CD1c-positive myeloid dendritic cell (primary cell): ENCODE data around the gene ST6GALNAC3.

Experiments used
- DNase-seq: peaks from one replicate; pipeline ENCODE4 v3.0.0-alpha.2; 2016; ENCODE audit errors: extremely low spot score

Gene ST6GALNAC3

DNA sequence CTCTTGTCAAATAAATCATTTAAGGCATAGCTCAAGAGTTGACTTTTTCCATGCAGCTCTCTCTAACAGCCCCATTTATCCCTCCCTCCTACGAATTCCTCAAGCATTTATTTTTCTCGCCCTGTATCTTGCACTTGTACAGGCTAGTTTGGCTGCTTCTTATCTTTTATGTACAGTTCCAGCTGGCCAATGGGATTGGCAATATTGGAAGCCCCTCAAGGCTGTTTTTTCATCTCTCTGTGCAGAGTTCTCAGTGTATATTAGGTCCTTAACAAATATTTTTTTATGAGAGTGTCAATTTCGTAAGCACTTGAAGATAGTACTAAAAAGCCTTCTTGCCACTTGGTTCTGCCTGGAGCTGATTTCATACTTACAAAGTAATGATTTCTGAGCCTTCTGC lies 356.0 kb downstream of the ST6GALNAC3 start:
- no peak for DNase-seq

DNA sequence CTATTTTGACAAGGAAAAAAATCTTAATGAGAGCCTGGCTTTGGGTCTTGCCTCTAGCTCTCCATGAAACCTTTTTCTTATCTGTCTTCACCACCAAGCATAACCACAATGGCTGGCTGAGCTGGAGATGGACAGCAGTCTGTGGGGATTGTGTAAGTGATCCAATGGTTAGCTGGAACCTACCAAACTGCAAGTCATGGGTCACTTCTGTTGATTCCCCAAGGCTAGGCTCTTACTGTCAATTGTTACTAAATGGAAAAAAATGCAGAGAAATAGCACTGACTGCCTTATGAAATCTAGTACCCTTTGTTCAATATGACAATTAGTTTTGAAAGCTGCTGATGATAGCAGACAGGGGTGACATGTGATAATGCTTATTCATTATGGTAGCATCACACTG lies 359.0 kb downstream of the ST6GALNAC3 start:
- no peak for DNase-seq

DNA sequence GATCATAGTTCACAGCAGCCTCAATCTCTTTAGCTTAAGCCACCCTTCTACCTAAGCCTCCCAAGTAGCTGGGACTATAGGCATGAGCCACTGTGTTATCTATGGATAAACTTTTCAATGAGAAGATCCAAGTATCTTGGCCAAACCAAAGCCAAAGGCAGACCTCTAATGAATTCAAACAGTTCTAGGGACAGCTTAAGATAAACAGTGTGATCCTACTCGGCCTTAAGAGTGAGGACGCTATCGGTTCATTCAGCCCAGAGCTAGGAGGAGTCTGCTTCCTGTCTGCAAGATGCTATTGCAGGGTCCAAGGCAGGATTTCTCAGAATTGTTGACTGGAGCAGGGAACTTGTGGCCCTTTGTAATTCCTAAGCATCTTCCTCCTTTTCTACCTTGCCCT lies 368.7 kb downstream of the ST6GALNAC3 start:
- DNase-seq: no peak

DNA sequence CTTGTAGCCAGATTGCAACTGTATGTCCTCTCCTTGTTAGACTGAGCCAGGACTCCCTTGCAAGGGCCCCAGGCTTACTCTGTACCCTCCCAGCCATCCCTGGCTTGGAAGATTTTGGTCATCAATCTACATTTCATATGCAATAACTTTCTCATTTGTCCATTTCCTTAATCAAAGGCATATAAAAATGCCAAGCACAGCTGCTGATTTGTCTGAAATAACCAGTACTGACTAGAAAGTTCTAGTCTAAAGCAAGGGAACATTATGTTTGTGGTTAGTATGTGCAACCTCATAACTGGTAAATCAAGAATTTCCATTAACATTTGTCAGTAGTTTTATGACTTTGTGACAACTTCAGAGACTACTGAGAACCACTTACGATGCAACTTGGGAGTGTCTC lies 370.2 kb downstream of the ST6GALNAC3 start:
- DNase-seq: no peak

DNA sequence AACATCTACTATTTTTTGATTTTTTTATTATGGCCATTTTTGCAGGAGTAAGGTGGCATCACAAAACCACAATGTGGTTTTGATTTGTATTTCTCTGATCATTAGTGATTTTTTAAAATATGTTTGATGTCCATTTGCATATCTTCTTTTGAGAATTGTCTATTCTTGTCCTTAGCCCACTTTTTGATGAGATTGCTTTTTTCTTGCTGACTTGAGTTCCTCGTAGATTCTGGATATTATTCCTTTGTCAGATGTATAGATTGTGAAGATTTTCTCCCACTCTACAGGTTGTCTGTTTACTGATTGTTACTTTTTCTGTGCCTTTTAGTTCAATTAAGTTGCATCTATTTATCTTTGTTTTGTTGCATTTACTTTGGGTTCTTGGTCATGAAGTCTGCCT lies 375.7 kb downstream of the ST6GALNAC3 start:
- DNase-seq: no peak

DNA sequence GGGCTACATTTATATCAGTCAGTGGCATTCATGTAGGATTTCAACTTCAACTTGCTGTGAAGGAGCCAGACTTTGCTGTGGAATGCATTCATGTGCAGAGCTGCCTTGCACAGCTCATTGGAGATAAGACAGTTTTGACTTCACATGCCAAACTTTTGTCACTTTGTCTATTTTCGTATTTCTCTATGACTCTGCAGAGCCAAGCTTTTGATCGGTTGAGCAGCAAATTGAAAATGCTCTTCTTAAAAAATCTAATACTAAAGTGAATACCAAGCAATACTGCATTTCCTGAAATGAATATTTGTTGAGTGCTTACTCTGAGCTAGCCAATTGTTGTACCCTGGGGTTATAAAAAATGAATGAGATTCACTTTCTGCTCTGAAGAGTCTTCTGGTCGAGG lies 388.7 kb downstream of the ST6GALNAC3 start:
- no peak for DNase-seq

DNA sequence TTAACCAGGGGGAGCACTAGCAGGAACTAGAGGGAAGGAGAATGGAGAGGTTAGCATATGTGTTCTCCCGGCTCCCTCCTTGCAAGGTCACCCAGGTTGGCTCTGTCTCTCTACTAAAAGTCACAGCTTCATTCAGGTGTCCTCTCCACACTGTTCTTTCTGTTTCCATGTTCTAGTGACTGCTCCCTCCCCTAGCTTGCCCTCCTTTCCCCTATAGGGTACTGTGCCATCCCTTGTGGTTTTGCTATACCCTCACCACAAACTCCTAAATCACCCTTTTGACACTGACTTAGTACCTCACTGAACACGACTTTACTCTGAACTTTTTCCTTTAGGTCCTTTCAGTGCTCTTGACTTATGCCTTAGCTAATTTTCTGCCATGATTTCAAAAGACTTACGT lies 389.3 kb downstream of the ST6GALNAC3 start:
- no peak for DNase-seq

DNA sequence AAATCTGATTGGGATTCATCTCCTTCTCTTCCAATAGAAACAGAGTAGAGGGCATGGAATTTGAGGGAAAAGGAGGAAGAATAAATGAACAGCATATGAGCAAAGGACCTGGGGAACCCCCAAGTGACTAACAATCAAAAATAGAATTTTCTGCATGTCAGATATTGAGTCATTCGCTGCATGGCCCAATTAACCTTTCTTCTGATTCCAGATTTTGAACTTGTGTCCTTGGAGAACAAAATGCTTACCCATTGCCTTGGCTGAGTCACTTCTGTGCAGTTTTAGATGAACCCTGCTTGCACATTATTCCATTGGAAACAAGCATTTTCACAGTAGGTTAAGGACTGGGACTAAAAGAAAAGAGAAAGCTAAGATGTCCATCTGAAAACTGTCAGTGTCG lies 390.5 kb downstream of the ST6GALNAC3 start:
- DNase-seq: no peak

DNA sequence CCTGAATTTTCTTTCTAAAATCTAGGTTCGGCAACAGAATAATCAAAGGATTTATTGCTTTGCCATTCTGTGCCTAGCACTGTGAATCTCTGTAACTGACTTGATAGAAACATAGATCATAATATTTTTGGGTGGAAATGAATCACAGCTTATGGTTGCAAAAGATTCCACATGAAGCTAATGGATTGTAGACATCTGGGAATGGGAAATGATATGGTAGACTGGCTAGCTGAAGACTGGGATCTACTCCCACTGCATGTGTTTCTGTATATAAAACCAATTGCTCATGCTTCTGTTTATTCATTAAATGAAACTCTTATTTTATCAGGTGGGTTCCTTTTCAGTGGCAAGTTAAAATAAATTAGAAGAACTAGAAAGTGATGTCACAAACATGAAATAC lies 395.6 kb downstream of the ST6GALNAC3 start:
- DNase-seq: no peak

DNA sequence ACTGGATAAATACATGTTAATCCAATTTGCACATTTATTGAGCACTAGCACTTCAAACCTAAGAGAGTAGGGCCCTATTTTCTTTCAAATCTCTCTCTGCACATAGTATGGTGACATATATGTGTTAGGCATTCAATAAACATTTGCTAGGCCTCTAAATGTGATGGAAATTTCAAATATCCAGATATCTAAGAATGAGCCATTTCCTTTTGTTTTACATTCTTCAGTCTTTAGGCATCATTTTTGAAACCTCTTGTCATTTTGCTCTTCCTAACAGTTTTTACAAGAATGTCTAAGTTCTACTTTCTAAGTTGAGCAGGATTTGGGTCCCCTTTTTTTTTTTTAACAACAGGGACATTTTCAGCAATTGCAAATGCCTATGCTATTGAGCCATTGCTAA lies 397.0 kb downstream of the ST6GALNAC3 start:
- no peak for DNase-seq

DNA sequence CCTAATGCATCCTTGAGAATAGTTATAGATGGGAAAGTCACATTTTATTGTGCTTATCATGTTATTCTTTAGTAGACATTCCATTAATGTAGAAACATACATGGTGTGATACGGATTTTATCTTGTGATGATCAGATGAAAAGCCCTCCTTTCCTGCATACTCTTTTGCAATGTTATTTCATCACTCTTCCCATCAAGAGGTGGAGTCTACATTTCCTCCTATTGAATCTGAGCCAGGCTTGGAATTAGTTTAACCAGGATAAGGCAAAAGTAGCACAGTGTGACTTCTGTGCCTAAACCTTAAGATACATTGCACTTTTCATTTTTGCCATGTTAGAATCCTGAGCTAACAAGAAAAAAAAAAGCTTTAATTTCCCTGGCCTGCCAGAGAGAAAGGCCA lies 399.0 kb downstream of the ST6GALNAC3 start:
- no peak for DNase-seq

DNA sequence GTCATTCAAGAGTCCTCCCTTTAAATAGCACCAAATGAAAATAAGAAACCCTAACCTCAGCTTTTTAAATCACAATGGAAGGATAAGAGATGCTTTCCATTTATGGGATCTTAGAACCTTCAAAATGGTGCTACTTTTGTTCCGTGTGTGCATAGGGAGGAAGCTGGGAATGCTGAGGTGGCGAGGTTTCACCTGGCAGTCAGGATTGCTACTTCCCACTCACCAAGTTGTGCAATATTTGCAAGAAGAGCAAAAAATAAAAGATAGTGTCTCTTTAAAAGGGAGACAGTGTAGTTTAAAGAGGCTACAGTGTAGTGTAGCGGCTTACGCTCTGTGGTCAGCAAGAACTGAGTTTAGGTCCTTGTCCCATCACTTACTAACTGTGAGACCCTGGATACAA lies 400.4 kb downstream of the ST6GALNAC3 start:
- no peak for DNase-seq

DNA sequence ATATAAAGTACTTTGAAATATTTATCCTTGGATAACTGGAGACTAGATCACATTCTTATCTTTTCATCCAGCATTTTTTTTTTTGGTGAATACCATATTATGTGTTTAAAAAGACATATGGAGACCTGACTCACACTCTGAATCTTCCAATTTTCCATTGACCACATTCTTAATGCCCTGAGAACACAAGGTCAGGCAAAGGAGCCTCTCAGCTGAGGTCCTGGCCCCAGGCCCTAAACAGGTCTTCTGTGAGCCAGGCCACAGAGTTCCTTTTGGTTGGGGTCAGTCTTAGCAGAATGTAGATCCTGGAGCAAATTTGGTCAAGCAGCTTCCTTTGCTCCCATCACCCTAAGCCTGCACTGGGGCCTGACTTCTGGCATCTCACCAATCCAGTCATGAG lies 402.6 kb downstream of the ST6GALNAC3 start:
- no peak for DNase-seq

DNA sequence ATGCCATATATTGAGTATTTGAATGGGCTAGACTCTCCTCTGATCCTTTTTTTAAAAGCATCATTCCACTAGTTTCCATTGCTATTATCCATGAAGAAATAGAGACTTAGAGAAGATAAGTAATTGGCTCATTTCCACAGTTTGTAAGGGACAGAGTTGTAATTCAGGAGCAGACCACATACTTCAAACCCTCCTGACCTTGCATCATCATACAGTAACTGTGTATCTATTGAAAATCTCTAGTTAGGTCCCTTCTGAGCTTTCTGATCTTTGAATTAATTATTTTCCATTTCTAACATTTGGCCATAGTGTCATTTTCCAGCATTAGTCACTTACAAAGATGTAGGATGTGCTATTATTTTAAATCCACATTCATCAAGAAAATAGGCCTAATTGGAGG lies 406.3 kb downstream of the ST6GALNAC3 start:
- DNase-seq: no peak

DNA sequence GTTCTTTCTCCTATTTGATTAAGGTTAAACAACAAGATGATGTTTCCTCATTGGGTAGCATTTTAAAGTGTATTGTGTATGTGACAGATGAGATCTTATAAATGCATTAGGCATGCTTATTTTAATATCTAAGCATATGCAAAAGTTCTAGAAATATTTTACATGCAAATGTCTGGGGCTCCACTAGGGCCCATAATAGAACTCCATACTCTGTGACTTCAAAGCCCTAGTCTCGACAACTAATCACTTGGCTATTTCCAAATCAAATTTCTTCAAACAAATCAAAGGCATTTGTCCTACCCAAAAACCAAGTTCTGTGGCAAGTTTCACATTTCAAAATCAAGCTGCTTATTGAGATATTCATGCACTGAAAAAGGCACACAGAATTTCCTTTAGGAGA lies 407.1 kb downstream of the ST6GALNAC3 start:
- no peak for DNase-seq

DNA sequence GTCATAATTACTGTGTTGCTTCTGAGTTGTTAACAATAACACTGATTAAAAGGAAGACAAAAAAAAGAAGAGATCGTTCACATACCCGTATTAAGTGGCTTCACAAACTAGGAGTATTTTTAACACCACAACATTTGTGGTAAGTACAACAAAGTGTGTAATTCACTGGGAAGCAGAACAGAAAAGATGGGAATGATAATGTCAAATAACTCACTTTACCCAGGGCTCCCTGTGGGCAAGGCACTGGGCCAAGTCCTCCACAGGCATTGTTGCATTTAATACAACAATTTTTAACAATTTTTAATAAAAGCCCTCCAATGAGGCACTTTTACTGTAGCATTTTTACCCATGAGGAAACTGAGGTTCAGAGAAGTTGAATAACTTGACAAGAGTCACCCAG lies 407.7 kb downstream of the ST6GALNAC3 start:
- DNase-seq: no peak

DNA sequence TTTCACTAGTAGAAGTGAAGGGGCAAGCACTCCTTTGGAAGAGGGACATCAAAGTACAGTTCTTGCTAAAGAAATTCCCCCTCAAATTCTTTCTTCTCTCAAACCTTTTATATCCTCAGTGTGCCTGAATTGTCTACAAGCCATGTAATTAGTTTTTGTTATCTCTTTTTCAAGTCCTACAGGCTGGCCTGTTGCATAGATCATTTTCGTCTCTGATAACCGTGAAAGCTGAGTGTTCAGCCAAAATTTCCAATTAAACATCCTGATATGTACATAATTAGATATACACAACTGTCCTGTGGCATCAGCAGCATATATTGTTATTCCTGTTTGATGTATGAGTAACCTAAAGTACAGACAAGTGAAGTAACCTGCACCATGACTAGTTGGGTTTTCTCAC lies 417.2 kb downstream of the ST6GALNAC3 start:
- DNase-seq: no peak

DNA sequence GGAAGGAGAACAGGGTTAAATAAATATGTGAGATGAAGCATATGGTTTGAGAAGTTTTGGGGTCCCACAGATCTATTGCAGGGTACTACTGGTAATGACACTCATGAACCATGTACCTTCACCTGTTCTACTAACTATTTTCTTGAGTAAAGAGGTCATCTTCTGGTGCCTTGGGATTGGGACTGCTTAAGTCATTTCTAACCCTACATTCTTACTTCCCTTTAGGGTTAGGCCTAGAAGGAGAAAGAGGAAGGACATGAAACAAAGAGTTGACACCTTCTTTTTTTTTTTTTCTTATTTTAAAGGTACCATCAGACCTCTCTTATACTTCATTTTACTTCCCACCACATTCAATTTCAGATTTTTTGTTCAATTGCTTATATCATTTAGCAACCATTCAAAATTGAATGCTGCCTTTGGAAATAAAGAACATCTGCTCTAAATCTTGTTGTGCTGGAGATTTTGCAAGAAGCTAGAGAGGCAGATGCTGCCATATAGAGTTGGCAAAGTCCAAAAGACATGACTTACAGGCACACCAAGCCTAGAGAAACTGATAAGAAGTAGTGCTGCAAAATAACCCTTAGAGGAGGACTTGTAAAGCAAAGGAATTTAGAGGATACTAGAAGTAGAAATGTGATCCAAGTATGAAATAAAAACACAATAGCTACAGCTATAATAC lies 418.3 kb downstream of the ST6GALNAC3 start:
- DNase-seq: no peak

DNA sequence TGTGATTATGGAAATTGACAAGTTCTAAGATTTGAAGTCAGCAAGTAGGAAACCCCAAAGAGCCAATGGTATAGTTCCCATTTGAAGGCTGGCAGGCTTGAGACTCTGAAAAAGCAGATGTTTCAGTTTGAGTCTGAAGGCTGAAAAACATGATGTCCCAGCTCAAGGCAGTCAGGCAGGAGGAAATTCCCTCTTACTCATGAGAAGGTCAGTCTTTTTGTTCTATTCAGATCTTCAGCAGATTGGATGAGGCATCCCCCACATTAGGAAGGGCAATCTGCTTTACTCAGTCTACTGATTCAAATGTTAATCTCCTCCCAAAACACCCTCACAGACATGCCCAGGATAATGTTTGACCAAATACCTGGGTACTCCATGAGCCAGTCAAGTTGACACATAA lies 420.3 kb downstream of the ST6GALNAC3 start:
- DNase-seq: no peak

DNA sequence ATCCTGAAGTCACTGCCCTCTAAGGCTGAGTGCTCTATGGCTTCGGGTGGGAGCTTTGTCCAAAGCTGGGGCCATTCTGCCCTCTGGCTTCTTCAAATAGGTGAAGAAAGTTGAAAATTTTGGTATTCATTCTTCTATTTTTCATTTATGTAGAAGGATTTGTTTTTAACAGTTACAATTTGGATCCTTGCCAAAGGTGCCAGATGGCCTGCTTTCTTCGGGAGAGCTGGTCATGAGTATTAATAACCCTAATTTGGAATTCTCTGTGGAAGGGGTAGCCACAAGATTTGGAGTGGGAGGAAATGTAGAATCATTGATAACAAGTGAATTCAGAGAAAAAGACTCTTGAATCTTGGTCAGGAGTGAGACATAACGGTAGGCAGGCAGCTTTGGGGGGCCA lies 422.3 kb downstream of the ST6GALNAC3 start:
- DNase-seq: no peak

DNA sequence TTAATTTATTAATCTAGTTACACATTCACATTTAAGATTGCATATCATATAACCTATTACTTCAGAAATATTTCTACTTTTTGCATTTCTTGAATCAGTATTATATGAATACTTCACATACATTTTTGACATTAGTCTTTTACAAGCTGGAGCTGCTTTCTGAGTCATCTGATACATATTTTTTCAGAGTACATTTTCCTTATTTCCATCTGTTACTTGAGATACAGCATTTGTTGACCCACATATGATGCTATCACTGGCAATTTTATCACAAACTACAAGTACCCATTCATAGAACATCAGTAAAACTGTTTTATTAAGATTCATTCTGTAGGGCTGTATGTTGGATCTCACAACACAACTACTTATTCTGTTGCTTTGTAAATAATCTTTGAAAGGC lies 425.6 kb downstream of the ST6GALNAC3 start:
- no peak for DNase-seq

DNA sequence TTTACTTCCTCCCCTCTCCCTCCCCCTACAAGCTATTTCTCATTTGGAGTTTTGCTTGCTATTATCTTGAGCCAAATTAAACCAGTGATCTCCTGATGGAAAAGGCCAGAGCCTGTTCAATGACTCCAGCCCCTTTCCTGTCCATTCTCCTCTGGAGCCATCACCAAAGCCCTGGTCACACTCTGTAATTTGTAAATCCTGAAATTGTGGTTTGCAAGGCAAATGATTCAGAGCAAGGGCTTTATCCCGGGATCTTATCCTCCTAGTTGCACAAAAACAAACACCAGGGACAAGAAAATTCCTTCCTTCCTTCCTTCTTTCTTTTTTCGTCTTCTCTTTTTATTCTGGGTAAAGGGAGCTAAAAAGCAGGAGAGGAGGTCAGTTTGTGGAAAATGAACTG lies 426.6 kb downstream of the ST6GALNAC3 start:
- no peak for DNase-seq

DNA sequence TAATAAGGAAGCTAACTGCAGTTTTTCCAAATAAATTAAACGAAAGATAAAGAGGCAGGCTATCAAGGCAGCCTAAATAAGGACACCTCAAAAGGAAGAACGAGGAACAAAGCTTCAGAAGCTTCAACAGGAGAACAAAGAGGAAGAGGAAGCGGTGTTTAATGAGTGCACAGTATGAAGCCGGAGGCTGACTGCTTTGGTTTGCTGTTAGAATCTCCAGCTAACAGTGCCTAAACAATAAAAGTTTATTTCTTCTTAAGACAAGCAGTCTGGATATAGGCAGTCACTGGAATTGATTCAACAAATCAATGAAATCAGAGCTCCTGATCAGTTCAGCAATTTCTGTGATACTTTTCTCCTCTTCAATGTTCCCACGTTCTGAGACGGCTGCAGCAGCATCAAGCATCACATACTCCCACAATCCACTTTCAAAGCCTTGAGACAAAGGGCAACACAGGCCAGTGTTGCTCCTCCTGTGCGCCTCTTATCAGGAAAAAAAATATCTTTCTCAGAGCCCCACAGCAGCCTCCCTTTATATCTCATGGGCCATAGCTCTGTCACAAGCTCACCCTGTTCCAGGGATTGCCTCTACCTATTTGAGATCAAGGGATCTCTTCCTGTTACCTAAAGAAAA lies 427.2 kb downstream of the ST6GALNAC3 start:
- no peak for DNase-seq

DNA sequence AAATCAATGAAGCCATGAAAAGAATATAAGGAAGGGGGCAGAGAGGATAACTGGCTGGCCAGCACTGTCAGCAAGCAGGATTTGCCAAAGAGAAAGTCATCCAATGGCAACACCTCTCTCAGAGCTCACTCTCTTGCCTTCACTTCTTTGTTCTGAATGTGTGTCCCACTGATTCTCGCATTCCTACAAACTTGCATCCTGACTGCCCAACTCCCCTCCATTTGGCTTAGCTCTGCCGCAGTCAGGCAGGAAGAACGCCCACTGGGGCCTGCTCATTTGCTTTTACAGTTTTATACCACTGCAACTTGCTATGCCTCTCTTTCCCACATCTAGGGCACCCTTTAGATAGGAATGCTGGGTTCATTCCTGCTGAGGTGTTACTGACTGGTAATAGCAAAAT lies 428.6 kb downstream of the ST6GALNAC3 start:
- DNase-seq: no peak
